NCI-H2029 treated with DMSO at 0.1 percent for 48 hours (cell line): ENCODE results near the gene GPSM3.
"Not testable (repeated sequence)": the region's sequence is repeated elsewhere in the genome, so short reads cannot be mapped to it uniquely, and the experiment has no call there.

ENCODE experiments used
- DNase-seq: peaks from one replicate; lab custom pipeline; 2025; lab: John Stamatoyannopoulos, UW

GPSM3 gene

DNA sequence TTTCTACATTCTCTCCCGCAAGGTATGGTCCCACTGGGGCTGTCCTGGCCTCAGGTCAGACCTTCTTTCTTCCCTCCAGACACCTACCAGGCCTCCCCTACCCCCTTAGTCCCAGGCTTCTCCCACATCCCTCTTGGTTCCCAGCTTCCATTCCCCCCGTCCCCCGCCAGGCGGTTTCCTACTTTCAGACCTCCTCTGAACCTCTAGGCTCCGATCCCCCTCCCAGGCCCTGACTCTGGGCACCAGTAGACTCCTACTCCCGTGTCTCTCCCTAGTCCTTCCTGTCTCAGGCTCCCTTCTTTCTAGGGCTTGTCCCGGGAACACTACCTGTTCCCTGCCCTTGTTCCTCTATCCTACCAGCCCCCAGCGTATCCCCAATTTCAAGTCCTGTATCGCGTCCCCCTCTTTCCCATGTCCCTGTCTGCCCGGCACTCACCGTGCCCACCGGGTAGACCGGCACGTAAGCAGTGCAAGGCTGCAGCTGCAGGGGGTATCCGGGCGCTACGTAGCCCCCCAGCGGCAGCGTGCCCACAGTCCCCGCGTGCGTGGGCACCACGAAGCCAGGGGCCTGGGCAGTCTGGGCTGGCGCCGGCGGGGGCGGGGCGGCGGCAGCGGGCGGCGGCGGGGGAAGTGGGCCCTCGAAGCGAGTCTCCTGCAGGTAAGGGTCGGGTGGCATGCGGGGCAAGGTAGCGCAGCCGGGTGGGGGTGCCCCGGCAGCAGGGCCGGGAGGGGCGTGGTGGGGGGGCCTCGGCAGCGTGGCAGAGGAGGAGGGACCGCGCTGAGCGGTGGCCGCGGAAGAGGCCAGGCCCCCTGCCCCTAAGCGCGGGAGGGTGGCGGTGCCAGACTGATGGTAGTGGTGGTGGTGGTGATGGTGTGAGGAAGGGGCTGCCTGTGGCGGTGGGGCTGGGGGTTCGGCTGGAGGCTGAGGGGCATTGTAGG is 42.2 kb downstream of the GPSM3 start:
- no peak for DNase-seq

DNA sequence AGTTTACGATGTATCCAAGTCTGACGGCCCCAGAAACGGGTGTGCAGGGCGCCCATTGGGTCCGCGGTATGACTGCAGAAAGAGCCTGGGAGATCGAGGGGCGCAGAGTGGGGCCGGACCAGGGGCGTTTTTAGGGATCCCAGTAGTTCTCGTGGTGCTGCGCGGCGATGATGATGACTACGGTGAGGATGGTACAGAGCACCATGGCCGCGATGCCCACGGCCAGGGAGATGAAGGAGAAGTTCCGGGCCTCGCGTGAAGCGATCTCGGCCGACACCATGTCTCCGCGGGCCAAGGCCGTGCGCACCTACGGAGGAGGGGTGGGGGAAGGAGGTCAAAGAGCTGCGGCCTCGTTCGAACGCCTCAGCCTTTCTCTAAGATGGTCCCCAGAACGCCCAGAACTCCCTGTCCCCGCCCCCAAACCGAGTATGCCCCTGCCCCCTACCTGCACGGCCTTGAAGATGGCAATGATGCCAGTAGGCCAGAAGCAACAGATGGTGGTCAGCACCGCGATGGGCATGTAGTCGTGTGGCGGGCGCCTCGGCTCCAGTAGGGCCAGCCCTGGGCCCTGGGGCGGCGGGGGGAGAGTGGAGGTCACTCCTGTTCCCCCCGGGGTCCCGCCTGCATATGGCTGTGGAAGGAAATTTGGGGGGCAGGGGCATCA is 43.2 kb downstream of the GPSM3 start:
- DNase-seq = no peak

DNA sequence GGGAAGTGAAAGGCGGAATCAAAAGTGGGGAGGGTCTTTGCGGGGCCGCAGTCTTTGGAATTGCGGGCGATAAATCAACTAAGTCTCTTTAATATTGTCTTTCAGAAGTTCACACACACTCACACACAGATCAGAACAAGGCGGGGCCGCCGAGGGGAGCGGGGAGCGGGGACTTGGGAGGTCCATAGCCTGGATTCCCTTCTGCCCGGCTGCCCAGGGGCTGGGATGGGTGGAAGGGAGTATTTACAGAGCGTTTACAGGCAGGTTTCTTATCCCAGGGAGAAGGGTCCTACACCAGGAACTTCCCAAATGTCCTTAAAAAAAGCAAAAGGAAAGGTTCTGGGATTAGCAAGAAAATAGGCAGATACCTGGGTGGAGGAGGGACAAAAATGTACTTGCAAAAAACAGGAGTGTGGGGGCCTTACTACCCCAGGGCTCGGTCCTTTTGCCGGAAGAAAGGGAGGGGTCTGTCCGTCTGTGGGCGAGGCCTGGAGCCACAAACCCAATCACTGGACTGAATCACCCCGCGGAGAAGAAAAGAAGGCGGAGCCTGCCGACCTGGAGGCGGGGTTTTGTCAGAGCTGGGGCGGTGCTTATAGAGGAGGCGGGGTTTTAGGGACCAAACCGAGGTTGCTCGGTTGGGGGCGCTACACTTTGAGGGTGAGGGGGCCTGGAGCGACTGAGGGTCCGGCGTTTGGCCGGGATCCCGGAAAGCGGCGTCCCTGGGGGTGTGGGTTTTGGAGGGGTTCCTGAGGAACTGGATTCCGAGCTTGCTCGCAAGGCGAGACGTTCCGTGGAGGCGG is 44.0 kb downstream of the GPSM3 start:
- no peak for DNase-seq

GRCh38 chr6:32147401-32148132 is 44.9 kb downstream of the GPSM3 start:
- DNase-seq = no peak

DNA sequence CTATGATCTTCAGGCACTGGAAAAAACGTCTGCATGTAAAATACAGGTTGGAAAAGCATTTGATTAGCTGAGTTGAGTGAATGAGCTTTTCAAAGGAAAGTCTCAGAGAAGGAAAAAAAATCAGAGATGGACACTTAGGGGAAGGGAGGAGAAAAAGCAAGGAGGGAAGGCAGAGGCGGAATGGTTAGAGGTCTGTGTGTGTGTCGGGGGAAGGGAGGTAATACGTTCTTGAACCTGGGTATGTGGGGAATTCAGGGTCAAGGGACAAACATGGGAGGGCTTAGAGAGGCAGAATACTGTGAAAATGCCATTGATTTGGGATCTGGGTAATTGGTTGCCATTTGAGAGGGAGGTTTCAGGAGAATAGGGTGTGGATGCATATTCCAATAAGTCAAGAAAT is 45.8 kb downstream of the GPSM3 start:
- no peak for DNase-seq

DNA sequence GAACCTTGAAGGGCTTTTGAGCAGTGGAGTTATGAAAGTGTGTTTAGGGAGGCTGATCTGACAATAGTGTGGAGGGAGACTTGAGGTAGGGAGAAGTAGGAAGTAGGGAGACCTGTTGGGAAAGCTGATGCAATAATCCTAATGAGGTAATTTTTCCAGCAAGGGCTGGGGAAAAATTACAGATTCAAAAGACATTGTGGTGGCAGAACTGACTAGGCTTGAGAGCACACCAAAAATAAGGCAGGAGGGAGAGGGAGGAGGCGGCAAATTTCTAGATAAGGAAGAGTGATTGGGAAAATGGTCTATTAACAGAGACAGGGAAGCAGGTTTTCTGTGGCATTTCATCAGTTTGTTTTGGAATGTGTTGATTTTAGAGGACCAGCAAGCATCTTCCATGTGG is 46.2 kb downstream of the GPSM3 start:
- DNase-seq = no peak

DNA sequence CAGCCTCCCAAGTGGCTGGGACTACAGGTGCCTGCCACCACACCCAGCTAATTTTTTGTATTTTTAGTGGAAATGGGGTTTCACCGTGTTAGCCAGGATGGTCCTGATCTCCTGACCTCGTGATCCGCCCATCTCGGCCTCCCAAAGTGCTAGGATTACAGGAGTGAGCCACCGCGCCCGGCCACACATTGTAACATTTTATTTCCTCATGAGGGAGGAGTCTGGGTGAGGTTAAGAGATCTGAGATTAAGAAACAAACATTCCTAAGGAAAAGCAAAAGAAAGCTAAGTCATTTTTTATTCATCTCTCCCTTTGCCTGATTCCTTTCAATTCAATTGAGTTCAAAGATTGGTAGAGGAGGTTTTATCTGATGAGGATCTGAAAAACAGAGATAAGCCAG is 48.2 kb downstream of the GPSM3 start:
- not testable (repeated sequence) for DNase-seq
